ENCODE results near the gene TIMM22. TPM values are rescaled to one million over a fixed set of nuclear protein-coding genes. Genes with fewer than 3 reads are reported as not detected.

The TIMM22 gene
- total RNA-seq, 1 donor from 2014 or later, result 19.5 TPM

- no peak overlapping the region for H3K27ac Mint-ChIP-seq (ENCODE audit: unreplicated experiment)
- no peak overlapping the region for H3K4me3 Mint-ChIP-seq
- no peaks in the 10 kb centered on the region for H3K4me1 Mint-ChIP-seq
- H3K9me3 Mint-ChIP-seq, result no peaks in the 10 kb centered on the region
- TF ChIP-seq, protein P1, sequence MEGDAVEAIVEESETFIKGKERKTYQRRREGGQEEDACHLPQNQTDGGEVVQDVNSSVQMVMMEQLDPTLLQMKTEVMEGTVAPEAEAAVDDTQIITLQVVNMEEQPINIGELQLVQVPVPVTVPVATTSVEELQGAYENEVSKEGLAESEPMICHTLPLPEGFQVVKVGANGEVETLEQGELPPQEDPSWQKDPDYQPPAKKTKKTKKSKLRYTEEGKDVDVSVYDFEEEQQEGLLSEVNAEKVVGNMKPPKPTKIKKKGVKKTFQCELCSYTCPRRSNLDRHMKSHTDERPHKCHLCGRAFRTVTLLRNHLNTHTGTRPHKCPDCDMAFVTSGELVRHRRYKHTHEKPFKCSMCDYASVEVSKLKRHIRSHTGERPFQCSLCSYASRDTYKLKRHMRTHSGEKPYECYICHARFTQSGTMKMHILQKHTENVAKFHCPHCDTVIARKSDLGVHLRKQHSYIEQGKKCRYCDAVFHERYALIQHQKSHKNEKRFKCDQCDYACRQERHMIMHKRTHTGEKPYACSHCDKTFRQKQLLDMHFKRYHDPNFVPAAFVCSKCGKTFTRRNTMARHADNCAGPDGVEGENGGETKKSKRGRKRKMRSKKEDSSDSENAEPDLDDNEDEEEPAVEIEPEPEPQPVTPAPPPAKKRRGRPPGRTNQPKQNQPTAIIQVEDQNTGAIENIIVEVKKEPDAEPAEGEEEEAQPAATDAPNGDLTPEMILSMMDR (conservative IDR thresholded peaks at IDR 0.05), result no peak
- H3K36me3 Mint-ChIP-seq (ENCODE audit: low read depth), result no peaks in the 10 kb centered on the region
- H3K27me3 Mint-ChIP-seq (ENCODE audit: low read depth), result no peaks in the 10 kb centered on the region
- DNase-seq (ENCODE audit: low read depth, low spot score), result no peak
Observed at GRCh38 chr17:1050996-1051925, 54.3 kb downstream of the TIMM22 start.

Small RNA genes within 50 kb of the gene (microRNA-seq; reads per million reads assigned to microRNA genes)
- gene MIR3183, result 5.3 reads per million

Other genes with a start within 250 kb of the TIMM22 start
- gene GEMIN4, start 244.9 kb upstream of the TIMM22 start, total RNA-seq, result 36.1 and 37.3 TPM in 2 replicates
- gene GLOD4, start 214.8 kb upstream of the TIMM22 start, total RNA-seq, result 114 and 124 TPM in 2 replicates
- gene MRM3, start 214.8 kb upstream of the TIMM22 start, total RNA-seq, result 21.2 and 22.2 TPM in 2 replicates
- 75.9 and 76.4 TPM in 2 replicates for gene NXN, start 17.4 kb upstream of the TIMM22 start, total RNA-seq
- gene ABR, start 182.9 kb downstream of the TIMM22 start, total RNA-seq, result 57.4 and 59.7 TPM in 2 replicates